Measurements from ENCODE around the gene KHDRBS1. TPM values are rescaled to one million over a fixed set of nuclear protein-coding genes. Genes with fewer than 3 reads are reported as not detected.

KHDRBS1 gene
- total RNA-seq, 1 donor from 2014 or later, result 79.5 TPM

- H3K9me3 ChIP-seq, result no peaks in the 10 kb centered on the region
- no peaks in the 10 kb centered on the region for H3K4me1 ChIP-seq
- intact Hi-C loops (cut with DNase I), result no loop called here
- no peaks in the 10 kb centered on the region for H3K27me3 ChIP-seq (ENCODE audit: low read depth)
- DNase-seq, result no peak
- TF ChIP-seq, protein P1, sequence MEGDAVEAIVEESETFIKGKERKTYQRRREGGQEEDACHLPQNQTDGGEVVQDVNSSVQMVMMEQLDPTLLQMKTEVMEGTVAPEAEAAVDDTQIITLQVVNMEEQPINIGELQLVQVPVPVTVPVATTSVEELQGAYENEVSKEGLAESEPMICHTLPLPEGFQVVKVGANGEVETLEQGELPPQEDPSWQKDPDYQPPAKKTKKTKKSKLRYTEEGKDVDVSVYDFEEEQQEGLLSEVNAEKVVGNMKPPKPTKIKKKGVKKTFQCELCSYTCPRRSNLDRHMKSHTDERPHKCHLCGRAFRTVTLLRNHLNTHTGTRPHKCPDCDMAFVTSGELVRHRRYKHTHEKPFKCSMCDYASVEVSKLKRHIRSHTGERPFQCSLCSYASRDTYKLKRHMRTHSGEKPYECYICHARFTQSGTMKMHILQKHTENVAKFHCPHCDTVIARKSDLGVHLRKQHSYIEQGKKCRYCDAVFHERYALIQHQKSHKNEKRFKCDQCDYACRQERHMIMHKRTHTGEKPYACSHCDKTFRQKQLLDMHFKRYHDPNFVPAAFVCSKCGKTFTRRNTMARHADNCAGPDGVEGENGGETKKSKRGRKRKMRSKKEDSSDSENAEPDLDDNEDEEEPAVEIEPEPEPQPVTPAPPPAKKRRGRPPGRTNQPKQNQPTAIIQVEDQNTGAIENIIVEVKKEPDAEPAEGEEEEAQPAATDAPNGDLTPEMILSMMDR (IDR thresholded peaks at IDR 0.05), result no peak
- H3K36me3 ChIP-seq, result peaks cover 80% of the 10 kb centered on the region
- no peak overlapping the region for H3K27ac ChIP-seq
- no peak for ATAC-seq
- no peak overlapping the region for H3K4me3 ChIP-seq
These were observed 39.2 kb downstream of the KHDRBS1 start for GRCh38 chr1:32052887-32053286.

GRCh38 chr1:32055416-32055815 is 41.7 kb downstream of the KHDRBS1 start:
- Histone ChIP-seq H3K4me1 (no peaks in the 10 kb centered on the region), H3K36me3 (peaks cover 97% of the 10 kb centered on the region), H3K27me3 (ENCODE audit: low read depth) (no peaks in the 10 kb centered on the region), H3K9me3 (no peaks in the 10 kb centered on the region), H3K27ac (no peak overlapping the region), H3K4me3 (no peak overlapping the region)
- intact Hi-C loops (cut with DNase I), result no loop called here
- TF ChIP-seq, protein P1 (IDR thresholded peaks at IDR 0.05), result no peak
- ATAC-seq (no peak), DNase-seq (no peak)

- Histone ChIP-seq H3K4me3 (no peak overlapping the region), H3K9me3 (no peaks in the 10 kb centered on the region), H3K27me3 (ENCODE audit: low read depth) (no peaks in the 10 kb centered on the region), H3K36me3 (peaks cover 97% of the 10 kb centered on the region), H3K27ac (no peak overlapping the region), H3K4me1 (no peaks in the 10 kb centered on the region)
- ATAC-seq (no peak), DNase-seq (no peak)
- TF ChIP-seq, protein P1 (IDR thresholded peaks at IDR 0.05), result no peak
- intact Hi-C loops (cut with DNase I), result no loop called here
These were observed 42.9 kb downstream of the KHDRBS1 start for GRCh38 chr1:32056598-32056997.

DNA sequence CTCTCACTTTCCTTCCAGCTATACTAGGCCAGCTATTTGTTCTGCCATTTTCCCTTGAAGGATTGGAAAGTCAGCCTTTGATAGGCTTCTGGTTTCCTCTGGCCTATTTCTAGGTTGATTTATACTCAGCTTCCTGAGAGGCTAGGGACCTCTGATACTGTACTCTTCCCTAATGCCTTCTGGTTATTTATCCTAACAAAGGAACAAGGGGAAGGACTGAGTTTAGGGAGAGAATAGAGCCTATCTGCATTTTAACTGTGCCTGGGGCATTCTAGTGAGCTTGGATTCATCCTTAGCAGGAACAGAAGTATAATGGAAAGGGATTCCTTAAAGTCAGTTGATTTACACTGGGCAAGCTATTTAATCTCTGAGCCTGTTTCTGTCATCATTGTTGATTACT is 47.2 kb downstream of the KHDRBS1 start:
- no peaks in the 10 kb centered on the region for H3K9me3 ChIP-seq
- peaks cover 57% of the 10 kb centered on the region for H3K36me3 ChIP-seq
- peaks cover 17% of the 10 kb centered on the region for H3K4me1 ChIP-seq
- TF ChIP-seq, protein P1 (IDR thresholded peaks at IDR 0.05), result no peak
- H3K4me3 ChIP-seq, result no peak overlapping the region
- intact Hi-C loops (cut with DNase I), result no loop called here
- H3K27me3 ChIP-seq (ENCODE audit: low read depth), result no peaks in the 10 kb centered on the region
- no peak for DNase-seq
- H3K27ac ChIP-seq, result no peak overlapping the region
- ATAC-seq, result no peak

DNA sequence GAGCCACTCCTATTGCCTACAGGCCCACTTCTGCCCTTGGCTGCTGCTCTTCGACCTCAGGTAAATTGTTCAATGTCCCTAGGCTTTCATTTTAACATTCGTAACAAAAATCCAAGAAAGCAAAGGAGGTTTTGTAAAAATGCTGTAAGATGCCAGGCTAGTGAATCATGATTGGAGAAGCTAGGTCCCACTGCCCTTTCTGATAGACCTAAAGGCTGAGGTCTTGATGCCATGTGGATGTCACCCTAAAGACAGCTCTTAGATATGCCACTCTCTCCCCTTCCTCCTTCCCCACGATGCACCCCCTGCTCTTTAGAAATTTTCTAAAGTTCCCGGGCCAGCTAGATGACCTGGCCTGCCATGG is 49.2 kb downstream of the KHDRBS1 start:
- no peak for ATAC-seq

More for the DNA sequence above, 49.2 kb downstream of the KHDRBS1 start:
- peaks cover 35% of the 10 kb centered on the region for H3K4me1 ChIP-seq
- H3K27ac ChIP-seq, result peak overlapping the region; percentile 38
- H3K27me3 ChIP-seq (ENCODE audit: low read depth), result no peaks in the 10 kb centered on the region
- no peaks in the 10 kb centered on the region for H3K9me3 ChIP-seq
- no peak for DNase-seq
- TF ChIP-seq, protein P1 (IDR thresholded peaks at IDR 0.05), result no peak
- no peak overlapping the region for H3K4me3 ChIP-seq
- intact Hi-C loops (cut with DNase I), result no loop called here
- peaks cover 41% of the 10 kb centered on the region for H3K36me3 ChIP-seq
